Caki2 (cell line): ENCODE results near the gene TOR1AIP1. TPM values are rescaled to one million over a fixed set of nuclear protein-coding genes. Genes with fewer than 3 reads are reported as not detected.
"Not testable (repeated sequence)": the region's sequence is repeated elsewhere in the genome, so short reads cannot be mapped to it uniquely, and the experiment has no call there.

Experiments
- DNase-seq: peaks from one replicate; pipeline ENCODE4 v3.0.0-alpha.2; 2015; ENCODE audit warnings: low read depth
- in situ Hi-C: cut with HindIII; loops from 2 replicates; pipeline ENCODE4 v1.10.0; 2016; ENCODE audit warnings: low sequenced_read_pairs, low pct_unique_long_range_greater_than_20kb, mixed read lengths
- total RNA-seq: library from RNA; depleted of rRNA; stranded (reverse); fragments of >200 nt; shearing (Covaris generic); gene quantifications from 2 replicates; pipeline ENCODE4 v1.2.3, GENCODE V29; 2014; ENCODE audit warnings: low replicate concordance

Gene TOR1AIP1
- total RNA-seq, 1 experiment from 2014 or later: 17.7 TPM

DNA sequence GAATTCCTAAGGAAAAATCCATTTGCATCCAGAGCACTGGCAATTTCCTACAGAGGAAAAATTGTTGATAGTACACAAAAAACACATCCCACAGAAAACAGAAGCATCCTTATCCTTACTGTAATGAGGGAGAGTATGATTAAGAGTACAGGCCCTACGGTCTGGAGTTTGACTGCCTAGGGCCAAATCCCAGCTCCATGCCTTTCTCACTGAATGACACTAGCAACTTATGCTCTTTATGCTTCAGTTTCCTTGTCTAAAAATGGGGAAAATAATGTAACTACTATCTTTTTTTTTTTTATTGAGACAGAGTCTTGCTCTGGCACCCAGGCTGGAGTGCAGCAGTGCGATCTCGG is 44.7 kb downstream of the TOR1AIP1 start:
- DNase-seq: no peak
- in situ Hi-C loops: no loop called here

DNA sequence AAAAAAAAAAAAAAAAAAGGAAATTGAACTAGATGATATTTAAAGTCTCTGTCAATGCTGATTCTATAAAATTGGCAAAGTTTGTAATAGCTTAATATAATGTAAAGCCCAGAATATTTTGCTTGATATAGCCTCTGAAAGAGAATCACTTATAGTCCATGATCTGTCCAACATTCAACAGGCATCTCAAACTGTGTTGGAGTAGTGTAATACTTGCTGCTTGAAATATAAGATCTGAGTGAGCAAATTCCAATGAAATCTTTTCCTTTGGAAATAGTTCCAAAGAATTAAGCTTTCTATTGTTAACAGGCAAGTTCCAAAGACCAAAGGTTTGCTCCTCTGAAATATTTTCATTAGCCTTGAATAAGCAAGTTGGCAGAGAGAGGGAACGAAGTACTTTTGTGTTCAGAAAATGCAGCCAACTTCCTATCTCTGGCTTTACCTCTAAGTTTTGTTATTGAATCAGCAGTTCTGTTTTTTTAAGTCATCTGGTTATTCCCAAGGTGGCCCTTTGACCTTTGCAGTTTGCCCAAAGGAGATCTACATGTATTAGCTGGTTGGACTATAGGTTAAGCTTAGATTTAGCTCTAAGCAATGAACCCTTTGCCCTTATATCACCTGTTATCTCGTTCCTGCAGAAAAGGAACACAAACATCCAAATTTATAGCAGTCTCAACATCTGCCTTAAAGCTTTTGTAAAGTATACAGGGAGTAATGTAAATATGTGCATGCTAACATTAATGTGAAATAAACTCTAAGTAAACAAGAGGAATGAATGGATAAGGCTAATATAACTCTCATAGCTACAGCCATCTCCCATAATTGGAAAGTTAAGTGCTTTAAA is 48.1 kb downstream of the TOR1AIP1 start:
- in situ Hi-C loops: no loop called here
- DNase-seq: no peak

DNA sequence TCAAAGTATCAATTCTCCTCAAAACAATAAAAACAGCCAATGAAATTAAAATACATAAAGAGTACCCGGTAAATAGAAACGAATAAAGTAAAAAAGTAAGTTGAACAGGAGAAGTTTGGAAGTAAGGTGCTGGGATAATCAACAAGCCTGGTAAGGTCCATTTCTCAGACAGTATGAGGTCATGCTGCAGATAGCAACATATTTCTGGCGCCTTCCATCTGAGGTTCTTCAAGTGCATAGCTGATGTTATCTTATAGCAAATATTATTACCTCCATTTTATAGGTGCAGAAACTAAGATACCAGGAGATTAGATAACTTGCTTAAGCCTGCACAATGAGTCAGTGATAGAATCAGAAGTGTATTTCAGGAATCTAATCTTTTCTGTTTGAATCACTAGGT is 48.8 kb downstream of the TOR1AIP1 start:
- in situ Hi-C loops: no loop called here

DNA sequence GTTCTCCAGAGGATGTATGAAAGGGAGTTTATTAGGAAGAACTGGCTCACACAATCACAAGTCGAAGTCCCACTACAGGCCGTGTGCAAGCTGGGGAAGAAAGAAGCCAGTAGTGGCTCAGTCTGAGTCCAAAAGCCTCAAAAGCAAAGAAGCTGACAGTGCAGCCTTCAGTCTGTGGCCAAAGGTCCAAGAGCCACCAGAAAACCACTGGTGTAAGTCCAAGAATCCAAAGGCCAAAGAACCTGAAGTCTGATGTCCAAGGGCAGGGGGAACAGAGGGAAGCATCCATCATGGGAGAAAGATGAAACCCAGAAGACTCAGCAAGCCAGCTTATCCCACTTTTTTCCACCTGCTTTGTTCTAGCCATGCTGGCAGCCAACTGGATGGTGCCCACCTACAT is 51.1 kb downstream of the TOR1AIP1 start:
- DNase-seq: no peak
- in situ Hi-C loops: no loop called here

More for the DNA sequence above, 48.8 kb downstream of the TOR1AIP1 start:
- no peak for DNase-seq

DNA sequence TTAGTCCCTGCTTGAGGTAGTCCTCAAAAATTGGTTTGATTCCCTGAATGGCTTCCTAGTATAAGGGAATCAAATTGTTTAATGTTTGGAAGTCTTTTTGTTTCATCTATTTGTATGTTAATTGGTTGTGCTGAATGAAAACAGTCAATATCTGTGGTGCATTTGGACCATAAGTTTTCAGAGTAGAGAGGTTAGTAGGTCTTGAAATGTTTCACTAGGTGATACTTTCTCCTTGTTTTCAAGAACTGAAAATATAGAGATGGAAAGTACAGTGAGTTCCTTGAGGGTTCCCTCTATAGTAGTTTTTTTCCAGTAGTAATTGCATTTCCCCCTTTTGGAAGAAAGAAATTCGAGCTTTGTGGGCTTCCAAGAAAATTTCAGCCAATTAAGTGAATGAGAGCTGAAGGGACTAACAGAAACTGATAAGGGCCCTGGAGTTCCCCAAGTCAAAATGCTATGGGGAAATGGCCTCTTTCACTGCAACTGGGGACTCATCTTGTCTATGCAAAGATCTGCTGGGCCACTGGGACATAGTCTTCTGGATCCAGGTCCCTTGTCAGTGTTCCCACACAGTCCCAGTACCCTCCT is 53.9 kb downstream of the TOR1AIP1 start:
- DNase-seq: no peak
- in situ Hi-C loops: no loop called here

DNA sequence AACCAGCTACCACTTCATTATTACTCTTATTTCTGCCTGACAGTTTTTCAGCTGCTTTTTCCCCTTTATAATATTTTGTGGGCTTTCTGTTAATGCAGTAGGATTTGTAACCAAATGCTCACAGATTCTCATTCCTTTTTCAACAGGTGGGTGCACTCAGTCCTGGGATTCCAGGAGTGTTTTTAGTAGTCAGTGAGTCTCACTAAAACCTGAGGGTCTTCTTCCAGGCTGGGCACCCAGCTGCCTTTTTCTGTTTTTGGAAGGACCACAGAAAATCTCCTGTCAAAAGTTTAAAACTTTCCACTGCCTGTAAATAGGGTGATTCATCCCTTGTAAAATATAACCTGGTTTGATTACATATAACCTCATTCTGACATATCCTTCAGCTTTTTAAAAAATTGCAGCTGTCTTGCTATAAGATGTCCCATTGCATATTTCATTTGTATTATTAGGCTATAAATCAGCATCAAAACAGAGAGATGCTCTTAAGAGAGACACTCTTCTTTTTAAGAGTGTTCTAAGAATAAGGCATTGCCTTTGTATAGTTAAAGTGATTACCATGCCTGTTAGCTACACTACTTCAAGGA is 55.7 kb downstream of the TOR1AIP1 start:
- in situ Hi-C loops: no loop called here
- no peak for DNase-seq

DNA sequence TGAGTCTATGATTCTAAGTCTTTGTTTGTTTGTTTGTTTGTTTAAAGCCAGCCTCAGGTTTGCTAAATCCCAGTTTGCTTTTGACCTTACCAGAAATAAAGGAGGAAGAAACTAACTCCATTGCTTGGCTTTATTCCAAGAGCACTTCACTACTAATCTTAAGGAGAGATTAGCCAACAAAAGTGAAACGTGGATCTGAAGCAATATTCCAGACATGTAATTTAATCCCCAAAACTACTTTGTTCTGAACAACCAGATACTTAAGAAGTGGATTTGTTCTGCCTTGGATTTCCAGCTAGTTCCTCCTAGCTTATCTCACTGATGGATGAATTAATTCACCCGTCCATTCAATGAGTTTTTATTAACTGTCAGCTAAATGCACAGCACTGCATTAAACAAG is 56.7 kb downstream of the TOR1AIP1 start:
- in situ Hi-C loops: no loop called here
- no peak for DNase-seq

DNA sequence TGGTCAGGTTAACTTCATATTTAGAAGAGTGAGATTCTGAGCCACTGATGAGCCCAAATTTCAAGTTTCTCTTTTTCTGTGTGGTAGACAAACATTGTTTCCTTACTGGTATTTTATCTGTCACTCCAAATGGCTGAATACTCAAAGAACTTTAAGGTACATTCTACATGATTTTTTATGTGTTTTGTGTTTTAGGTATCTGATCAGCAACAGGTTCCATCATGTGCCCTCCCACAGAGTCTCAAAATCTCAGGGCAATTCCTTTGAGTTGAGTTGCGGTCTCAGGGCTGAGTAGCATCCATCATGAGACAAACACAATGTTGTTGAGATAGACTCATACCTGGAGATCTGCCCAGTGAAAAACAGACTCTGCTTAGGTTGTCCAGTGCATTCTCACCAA is 57.9 kb downstream of the TOR1AIP1 start:
- in situ Hi-C loops: no loop called here
- DNase-seq: no peak

DNA sequence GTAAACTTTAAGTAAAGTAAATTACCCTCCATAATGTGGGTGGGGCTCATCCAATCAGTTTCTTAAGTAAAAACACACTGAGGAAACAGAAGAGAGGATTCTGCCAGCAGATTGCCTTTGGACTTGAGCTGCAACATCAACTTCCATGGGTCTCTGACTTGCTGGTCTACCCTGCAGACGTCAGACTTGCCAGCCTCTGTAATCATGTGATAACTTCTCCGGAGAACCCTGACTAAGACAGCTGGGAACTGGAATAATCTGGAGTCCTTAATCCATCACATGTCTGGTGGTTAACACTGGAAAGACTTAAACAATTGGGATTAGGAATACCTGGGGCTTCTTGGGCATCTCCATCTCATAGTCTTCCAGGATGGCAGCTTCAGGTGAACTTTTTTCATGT is 59.4 kb downstream of the TOR1AIP1 start:
- in situ Hi-C loops: no loop called here
- DNase-seq: no peak

DNA sequence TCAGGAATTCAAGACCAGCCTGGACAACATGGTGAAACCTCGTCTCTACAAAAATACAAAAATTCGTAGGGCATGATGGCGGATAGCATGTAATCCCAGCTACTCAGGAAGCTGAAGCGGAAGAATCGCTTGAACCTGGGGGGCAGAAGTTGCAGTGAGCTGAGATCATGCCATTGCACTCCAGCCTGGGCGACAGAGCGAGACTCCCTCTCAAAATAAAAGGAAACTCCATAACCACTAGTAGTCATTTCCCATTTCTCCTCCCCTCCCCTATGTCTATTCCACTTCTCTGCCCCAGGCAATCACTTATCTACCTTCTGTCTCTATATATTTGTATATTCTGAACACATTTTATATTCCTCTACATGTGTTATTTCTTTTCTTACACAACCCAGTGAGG is 68.6 kb downstream of the TOR1AIP1 start:
- no peak for DNase-seq
- in situ Hi-C loops: no loop called here

DNA sequence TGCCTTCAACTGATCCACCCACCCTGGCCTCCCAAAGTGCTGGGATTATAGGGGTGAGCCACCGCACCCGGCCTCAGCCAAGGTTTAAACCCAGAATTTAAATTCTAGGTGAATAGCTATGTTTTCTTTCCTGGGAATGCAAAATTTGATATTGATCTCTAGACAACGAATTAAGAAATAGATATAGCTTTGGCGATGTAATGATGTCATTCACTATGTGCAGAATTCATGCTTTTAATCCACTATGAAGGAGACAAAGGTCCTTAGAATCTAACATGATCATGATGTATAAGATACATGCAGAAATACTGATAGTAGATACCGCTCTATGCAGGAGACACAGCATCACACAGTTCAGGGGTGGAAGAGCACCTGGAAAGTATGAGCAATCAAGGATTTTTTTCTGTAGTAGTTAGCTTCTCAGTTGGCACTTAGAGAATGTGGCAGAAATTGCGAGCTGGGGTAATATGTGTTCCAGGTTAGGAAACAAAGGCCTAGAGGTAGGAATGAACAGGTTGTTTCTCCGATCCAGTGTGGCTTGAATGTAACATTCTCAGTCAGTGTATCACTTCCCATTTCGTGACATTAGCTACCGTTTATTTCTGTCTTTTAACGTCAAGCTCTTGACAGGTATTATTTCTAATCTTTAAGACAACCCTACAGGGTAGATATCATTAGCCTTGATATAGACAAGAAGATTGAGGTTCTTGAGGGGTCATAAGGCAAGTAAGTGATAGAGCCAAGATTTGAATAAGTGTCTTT is 69.5 kb downstream of the TOR1AIP1 start:
- in situ Hi-C loops: no loop called here
- no peak for DNase-seq

DNA sequence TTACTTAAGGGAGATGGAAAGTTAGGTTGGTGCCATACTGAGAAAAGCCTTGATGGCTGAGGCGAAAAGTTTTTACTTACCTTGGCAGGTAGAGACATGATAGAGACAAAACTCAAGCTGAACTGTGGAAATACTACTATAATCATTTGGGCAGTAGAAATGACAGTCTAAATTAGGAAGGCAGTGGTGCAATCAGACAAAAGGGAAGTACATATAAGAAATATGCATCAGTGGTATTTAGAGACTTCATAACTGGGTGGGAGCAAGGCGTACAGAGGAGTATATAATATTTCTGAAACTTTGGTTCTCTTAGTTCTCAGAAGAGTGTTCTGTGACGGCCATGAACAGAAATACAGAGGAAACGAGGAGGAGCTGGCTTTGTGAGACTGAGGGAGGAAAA is 70.1 kb downstream of the TOR1AIP1 start:
- DNase-seq: no peak
- in situ Hi-C loops: no loop called here

DNA sequence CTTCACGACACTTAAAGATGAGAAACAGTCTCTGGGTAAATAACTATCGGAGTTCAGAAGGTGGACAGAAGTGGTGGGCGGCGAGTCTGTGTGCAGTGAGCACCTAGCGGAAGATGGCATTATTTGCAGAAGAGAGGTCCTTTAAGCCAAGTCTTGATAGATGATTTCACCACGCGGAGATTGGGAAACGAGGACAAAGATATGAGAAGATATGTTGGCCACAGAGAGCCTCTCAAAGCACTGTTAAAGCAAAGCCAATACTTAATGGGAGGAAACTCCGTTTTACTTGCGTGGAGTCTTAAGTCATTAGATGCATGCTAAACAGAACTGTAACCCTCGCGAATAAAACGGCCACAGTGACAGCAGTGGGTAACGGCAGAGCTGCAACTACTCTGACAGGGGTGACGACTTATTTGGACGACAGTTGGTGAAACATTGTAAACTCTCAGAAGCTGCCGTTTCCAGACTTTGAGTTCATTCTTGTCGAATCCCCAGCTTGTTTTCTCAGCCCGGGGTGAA is 71.9 kb downstream of the TOR1AIP1 start:
- in situ Hi-C loops: no loop called here
- no peak for DNase-seq

DNA sequence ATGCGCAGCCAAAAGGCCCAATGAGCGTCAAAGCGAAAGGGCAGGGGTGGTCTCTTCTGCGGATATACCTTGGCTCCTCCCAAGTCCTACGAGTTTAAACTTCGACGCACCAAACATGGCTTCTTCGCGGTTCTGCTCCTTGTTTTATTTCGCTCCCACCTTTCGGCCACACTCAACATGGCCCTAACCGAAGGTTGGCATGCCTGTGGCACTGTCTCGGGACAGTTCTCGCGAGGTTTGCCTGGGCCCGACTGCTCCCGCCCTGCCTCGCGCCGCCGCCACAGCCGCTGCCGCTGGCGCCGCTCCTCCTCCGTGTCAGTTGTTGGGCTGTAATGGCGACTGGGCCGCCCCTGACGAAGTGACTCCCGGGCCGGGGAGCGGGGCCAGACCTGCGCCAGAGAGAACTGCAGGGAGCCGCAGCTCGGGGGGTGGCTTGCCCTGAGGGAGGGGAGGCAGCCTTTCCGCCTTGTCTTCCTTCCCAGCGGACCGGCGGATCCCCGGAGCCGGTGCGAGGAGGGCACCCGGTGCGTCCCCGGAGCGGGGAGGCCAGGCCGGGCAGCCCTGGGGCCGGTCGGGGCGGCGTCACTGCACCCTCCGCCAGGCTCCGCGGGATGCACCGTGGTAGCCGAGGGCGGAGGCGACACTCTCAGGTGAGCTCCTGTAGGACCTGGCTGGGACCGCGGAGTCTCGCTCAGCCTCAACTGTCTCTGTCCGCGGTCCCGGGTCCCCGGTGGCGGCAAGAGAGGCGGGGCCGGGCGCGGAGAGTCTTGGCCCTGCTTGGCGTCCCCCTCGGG is 72.6 kb downstream of the TOR1AIP1 start, which contains the start of gene CEP350:
TSS of gene CEP350 (plus strand) at position 318 of the 794 bp plus-strand sequence. CDS start 31,372 bp downstream, outside the sequence.
- in situ Hi-C loops: no loop called here
- peak; percentile 98 for DNase-seq

DNA sequence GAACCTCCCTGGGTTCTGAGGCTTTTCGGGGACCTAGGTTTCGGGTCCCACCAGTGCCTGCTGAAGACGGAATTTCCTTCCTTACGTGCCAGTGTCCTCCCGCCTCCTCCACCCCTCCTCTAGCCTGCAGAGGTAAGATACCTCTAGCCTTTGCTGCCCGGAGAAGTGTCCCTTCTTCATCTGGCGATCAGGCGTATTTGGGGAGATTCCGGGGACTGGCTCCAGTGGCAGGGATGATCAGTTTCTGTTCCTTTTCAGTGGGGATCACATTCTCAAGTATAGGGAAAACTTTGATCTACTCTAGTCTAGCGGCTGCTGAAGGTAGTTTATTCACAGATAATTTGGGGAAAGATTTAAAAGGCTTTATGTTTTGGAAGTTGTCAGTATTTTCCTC is 73.2 kb downstream of the TOR1AIP1 start:
- DNase-seq: no peak
- in situ Hi-C loops: no loop called here

DNA sequence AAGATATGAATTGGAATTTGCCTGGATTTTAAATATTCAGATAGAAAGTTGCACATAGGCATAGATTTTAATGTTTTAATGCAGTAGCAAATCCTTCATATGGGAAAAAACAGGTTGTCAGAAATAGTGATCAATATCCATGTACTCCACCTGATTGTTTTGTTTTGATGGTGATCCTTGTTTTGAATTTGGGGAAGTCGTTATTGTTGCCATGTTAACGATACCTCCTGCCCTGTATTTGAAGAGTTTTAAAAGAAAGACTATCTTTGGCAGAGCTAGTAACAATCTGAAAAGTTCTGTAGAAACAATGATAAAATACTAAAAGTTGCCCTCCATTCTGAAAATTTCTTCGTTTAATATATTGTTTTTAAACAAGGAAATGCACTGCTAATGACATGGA is 73.6 kb downstream of the TOR1AIP1 start:
- in situ Hi-C loops: no loop called here
- DNase-seq: no peak

DNA sequence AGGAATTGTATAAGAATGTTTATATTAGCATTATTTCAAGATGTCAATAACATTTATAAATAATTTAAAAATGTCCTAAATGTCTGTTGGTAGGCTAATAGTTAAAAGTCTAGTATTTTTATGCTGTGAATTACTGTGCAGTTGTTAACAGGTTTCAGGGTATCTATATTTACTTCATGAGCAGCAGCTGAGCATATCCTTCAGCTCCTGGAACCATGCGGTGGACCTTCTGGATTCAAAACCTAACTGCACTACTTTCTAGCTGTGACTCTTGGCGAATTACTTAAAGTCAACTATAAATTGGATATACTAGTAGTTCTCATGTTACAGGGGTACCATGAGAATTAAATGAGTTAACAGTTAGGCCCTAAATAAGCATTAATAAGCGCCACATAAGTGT is 76.3 kb downstream of the TOR1AIP1 start:
- in situ Hi-C loops: no loop called here
- no peak for DNase-seq

DNA sequence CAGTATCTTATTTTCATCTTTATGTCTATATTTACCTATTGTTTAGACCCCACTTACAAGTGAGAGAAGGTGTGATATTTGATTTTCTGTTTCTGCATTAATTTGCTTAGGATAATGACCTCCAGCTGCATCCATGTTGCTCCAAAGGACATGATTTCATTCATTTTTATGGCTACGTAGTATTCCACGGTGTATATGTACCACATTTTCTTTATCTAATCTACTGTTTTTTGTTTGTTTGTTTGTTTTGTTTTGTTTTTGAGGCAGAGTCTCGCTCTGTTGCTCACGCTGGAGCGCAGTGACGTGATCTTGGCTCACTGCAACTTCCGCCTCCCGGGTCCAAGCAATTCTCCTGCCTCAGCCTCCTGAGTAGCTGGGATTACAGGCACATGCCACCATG is 80.1 kb downstream of the TOR1AIP1 start:
- in situ Hi-C loops, DNase-seq: not testable (repeated sequence)
